Neutrophil (primary cell): ENCODE measurements around the gene EXOSC2.
A peak's percentile ranks its signal among the peaks of the same experiment; 100 is the strongest.

ENCODE experiments used
- H3K27ac ChIP-seq: fragments of 200-600 bp; sonication (generic); 2 replicates; pipeline ENCODE4 v1.5.1; 2016; ENCODE audit warnings: mild to moderate bottlenecking, moderate library complexity
- H3K27me3 ChIP-seq: fragments of 200-600 bp; sonication (generic); 2 replicates; pipeline ENCODE4 v1.6.0; 2016; ENCODE audit warnings: mild to moderate bottlenecking
- H3K36me3 ChIP-seq: fragments of 200-600 bp; sonication (generic); 2 replicates; pipeline ENCODE4 v1.5.1; 2017
- H3K4me1 ChIP-seq, 2 experiments: fragments of 200-600 bp in 1 of 2; sonication (generic) in 1 of 2; 1 replicate in 1 of 2; 2 replicates in 1 of 2; pipeline versions ENCODE4 v1.5.1 to v1.6.1; 2013 to 2016; ENCODE audit warnings: low read depth in 1 of 2, low read length in 1 of 2, mild to moderate bottlenecking in 1 of 2, moderate library complexity in 1 of 2; ENCODE audit not compliant: control insufficient read depth in 1 of 2, insufficient read depth in 1 of 2
- H3K4me3 ChIP-seq, 2 experiments: fragments of 200-600 bp in 1 of 2; sonication (generic) in 1 of 2; 1 replicate in 1 of 2; 2 replicates in 1 of 2; pipeline ENCODE4 v1.5.1; 2013 to 2016; ENCODE audit warnings: low read depth in 1 of 2, low read length in 1 of 2, mild to moderate bottlenecking in 1 of 2, moderate library complexity in 1 of 2
- H3K9me3 ChIP-seq: fragments of 200-600 bp; sonication (generic); 2 replicates; pipeline ENCODE4 v1.5.1; 2016
- TF ChIP-seq, protein P1 (sequence below): fragments of 200-600 bp; sonication (generic); IDR thresholded peaks from 2 replicates; pipeline ENCODE4 v1.5.1; 2016; ENCODE audit warnings: antibody characterized with exemption

The EXOSC2 gene

DNA sequence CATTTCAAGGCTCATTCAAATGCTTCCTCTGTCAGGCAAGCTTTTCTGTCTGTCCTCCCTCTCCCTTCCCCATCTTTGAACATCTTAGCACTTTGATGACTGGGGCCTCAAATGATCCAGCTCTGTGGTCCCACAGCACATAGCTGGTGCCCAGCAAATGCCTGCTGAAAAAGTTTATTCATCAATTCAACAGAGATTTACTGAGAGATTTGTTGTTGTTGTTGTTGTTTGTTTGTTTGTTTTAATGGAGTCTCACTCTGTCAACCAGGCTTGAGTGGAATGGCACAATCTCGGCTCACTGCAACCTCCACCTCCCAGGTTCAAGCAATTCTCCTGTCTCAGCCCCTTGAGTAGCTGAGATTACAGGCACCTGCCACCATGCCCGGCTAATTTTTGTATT is 6.0 kb upstream of the EXOSC2 start:
- TF ChIP-seq, protein P1, sequence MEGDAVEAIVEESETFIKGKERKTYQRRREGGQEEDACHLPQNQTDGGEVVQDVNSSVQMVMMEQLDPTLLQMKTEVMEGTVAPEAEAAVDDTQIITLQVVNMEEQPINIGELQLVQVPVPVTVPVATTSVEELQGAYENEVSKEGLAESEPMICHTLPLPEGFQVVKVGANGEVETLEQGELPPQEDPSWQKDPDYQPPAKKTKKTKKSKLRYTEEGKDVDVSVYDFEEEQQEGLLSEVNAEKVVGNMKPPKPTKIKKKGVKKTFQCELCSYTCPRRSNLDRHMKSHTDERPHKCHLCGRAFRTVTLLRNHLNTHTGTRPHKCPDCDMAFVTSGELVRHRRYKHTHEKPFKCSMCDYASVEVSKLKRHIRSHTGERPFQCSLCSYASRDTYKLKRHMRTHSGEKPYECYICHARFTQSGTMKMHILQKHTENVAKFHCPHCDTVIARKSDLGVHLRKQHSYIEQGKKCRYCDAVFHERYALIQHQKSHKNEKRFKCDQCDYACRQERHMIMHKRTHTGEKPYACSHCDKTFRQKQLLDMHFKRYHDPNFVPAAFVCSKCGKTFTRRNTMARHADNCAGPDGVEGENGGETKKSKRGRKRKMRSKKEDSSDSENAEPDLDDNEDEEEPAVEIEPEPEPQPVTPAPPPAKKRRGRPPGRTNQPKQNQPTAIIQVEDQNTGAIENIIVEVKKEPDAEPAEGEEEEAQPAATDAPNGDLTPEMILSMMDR: no peak
- Histone ChIP-seq H3K4me3 (no peak overlapping the region), H3K4me1 (peaks cover 0 to under 1% of the 10 kb centered on the region in 2 experiments), H3K27ac (no peak overlapping the region), H3K9me3 (no peaks in the 10 kb centered on the region), H3K36me3 (no peaks in the 10 kb centered on the region), H3K27me3 (peaks cover 69% of the 10 kb centered on the region)

DNA sequence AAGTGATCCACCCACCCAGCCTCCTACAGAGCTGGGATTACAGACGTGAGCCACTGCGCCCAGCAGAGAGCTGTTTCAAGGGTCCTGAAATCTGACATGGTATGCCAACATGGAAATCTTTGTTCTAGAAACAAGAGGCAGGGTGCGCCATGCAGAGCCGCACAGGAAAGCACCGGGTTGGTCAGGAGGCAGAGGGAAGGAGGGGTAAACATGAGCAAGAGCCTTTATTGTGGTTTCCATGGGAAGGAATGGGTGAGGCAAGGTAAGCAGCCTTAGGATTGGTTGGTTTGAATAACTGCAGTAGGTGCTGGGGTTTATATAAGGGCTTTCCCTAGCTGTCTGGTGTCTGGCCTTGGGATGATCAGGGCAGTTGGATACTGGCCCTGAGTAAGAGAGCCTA is 5.5 kb upstream of the EXOSC2 start:
- H3K4me3 ChIP-seq: no peak overlapping the region
- H3K36me3 ChIP-seq: no peaks in the 10 kb centered on the region
- TF ChIP-seq, protein P1: no peak
- H3K27me3 ChIP-seq: peaks cover 64% of the 10 kb centered on the region
- peaks cover 3 to 5% of the 10 kb centered on the region in 2 experiments for H3K4me1 ChIP-seq
- no peak overlapping the region for H3K27ac ChIP-seq
- H3K9me3 ChIP-seq: no peaks in the 10 kb centered on the region

GRCh38 chr9:130689572-130689936 is 4.0 kb upstream of the EXOSC2 start:
- Histone ChIP-seq H3K27me3 (peaks cover 50% of the 10 kb centered on the region), H3K27ac (no peak overlapping the region), H3K4me1 (peaks cover 15 to 17% of the 10 kb centered on the region in 2 experiments), H3K36me3 (no peaks in the 10 kb centered on the region), H3K9me3 (no peaks in the 10 kb centered on the region), H3K4me3 (no peak overlapping the region)
- TF ChIP-seq, protein P1: no peak

DNA sequence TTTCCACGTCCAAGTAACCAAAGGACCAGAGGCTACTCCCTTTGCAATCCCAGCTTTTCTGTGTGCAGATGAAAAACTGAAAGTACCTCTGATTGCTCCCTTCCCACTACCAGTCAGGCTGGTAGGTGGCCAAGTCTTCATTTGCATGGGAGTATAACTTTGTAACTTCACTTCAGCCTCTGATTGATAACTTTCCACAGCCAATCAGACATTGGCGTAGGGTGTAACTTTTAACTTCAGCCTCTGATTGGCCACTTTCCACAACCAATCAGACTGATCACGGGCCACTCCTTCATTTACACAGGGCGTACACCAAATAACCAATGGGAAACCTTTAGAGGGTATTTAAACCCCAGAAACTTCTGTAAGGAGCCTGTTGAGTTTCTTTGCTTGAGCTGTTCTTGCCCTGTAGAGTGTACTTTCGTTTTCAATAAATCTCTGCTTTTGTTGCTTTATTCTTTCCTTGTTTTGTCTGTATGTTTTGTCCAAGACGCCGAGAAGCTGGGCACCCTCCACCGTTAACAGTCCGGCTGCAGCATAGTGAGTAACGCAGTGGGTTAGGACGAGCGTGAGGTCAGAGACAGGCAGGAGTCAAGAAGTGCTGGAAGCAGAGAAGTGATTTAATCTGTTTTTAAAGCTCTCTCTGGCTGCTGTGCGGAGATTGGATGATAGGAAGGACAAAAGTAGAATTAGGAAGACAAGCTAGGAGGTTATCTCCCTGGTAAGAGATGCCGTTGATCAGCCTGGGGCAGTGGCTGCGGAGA is 3.5 kb upstream of the EXOSC2 start:
- H3K27me3 ChIP-seq: peaks cover 45% of the 10 kb centered on the region
- peaks cover 15 to 17% of the 10 kb centered on the region in 2 experiments for H3K4me1 ChIP-seq
- TF ChIP-seq, protein P1: no peak
- H3K27ac ChIP-seq: no peak overlapping the region
- H3K36me3 ChIP-seq: no peaks in the 10 kb centered on the region
- H3K9me3 ChIP-seq: no peaks in the 10 kb centered on the region
- no peak overlapping the region for H3K4me3 ChIP-seq

GRCh38 chr9:130692321-130692720 is 1.3 kb upstream of the EXOSC2 start:
- Histone ChIP-seq H3K27me3 (peaks cover 35% of the 10 kb centered on the region), H3K36me3 (peaks cover 15% of the 10 kb centered on the region), H3K9me3 (no peaks in the 10 kb centered on the region), H3K4me1 (peaks cover 15 to 17% of the 10 kb centered on the region in 2 experiments), H3K4me3 (peak overlapping the region in 1 of 2 experiments; percentile 73), H3K27ac (no peak overlapping the region)
- TF ChIP-seq, protein P1: no peak
